Hematopoietic multipotent progenitor cell treated with erythropoietin and hydrocortisone succinate and interleukin-3 and kit ligand, for 15 days (in vitro differentiated cells): ENCODE measurements around the gene AGO3.
"Not testable (repeated sequence)": the region's sequence is repeated elsewhere in the genome, so short reads cannot be mapped to it uniquely, and the experiment has no call there.

Source experiments
- DNase-seq: peaks from one replicate; pipeline ENCODE4 v3.0.0-alpha.2; 2015; ENCODE audit warnings: low spot score

The AGO3 gene

GRCh38 chr1:35925741-35926140 is 5.2 kb upstream of the AGO3 start:
- no peak for DNase-seq

GRCh38 chr1:35927472-35927871 is 3.4 kb upstream of the AGO3 start:
- DNase-seq = no peak

GRCh38 chr1:35929730-35930592 is 944 bp upstream of the AGO3 start:
- peak; percentile 49 for DNase-seq

GRCh38 chr1:35931446-35932157 is 697 bp downstream of the AGO3 start:
- DNase-seq = peak; percentile 14

- DNase-seq = no peak
Measured at GRCh38 chr1:35932158-35932636, 1.3 kb downstream of the AGO3 start.

GRCh38 chr1:35932941-35933340 is 2.0 kb downstream of the AGO3 start:
- no peak for DNase-seq

- no peak for DNase-seq
Measured at GRCh38 chr1:35935442-35936388, 4.8 kb downstream of the AGO3 start.

- DNase-seq = no peak
Measured at GRCh38 chr1:35936838-35937237, 5.9 kb downstream of the AGO3 start.

- DNase-seq = no peak
Measured at GRCh38 chr1:35939484-35939883, 8.6 kb downstream of the AGO3 start.

- DNase-seq = no peak
Measured at GRCh38 chr1:35945327-35945726, 14.4 kb downstream of the AGO3 start.

- DNase-seq = no peak
Measured at GRCh38 chr1:35947547-35947946, 16.6 kb downstream of the AGO3 start.

GRCh38 chr1:35958558-35958957 is 27.7 kb downstream of the AGO3 start:
- no peak for DNase-seq

- DNase-seq = no peak
Measured at GRCh38 chr1:35959304-35959703, 28.4 kb downstream of the AGO3 start.

- DNase-seq = no peak
Measured at GRCh38 chr1:35962952-35963351, 32.0 kb downstream of the AGO3 start.

GRCh38 chr1:35964277-35964676 is 33.4 kb downstream of the AGO3 start:
- not testable (repeated sequence) for DNase-seq

- DNase-seq = no peak
Measured at GRCh38 chr1:35968396-35968795, 37.5 kb downstream of the AGO3 start.

- DNase-seq = no peak
Measured at GRCh38 chr1:35971601-35972000, 40.7 kb downstream of the AGO3 start.

GRCh38 chr1:35972631-35973030 is 41.7 kb downstream of the AGO3 start:
- DNase-seq = not testable (repeated sequence)

GRCh38 chr1:35980090-35980489 is 49.2 kb downstream of the AGO3 start:
- no peak for DNase-seq

GRCh38 chr1:35988237-35988636 is 57.3 kb downstream of the AGO3 start:
- no peak for DNase-seq

GRCh38 chr1:36006941-36007500 is 76.1 kb downstream of the AGO3 start:
- no peak for DNase-seq

- DNase-seq = no peak
Measured at GRCh38 chr1:36007741-36008140, 76.8 kb downstream of the AGO3 start.
